ENCODE data around the gene CELSR1.
"Not testable (repeated sequence)": the region's sequence is repeated elsewhere in the genome, so short reads cannot be mapped to it uniquely, and the experiment has no call there.

The CELSR1 gene

GRCh38 chr22:46531581-46532175, 5.7 kb downstream of the CELSR1 start:
- DNase-seq = no peak

- no peak for DNase-seq
Measured at GRCh38 chr22:46528121-46528610, 9.3 kb downstream of the CELSR1 start.

- DNase-seq = no peak
Measured at GRCh38 chr22:46526244-46526839, 11.1 kb downstream of the CELSR1 start.

- DNase-seq = no peak
Measured at GRCh38 chr22:46525389-46526243, 11.8 kb downstream of the CELSR1 start.

GRCh38 chr22:46524203-46524740, 13.1 kb downstream of the CELSR1 start:
- DNase-seq = no peak

GRCh38 chr22:46522797-46523196, 14.6 kb downstream of the CELSR1 start:
- DNase-seq = no peak

- DNase-seq = no peak
Measured at GRCh38 chr22:46521994-46522393, 15.4 kb downstream of the CELSR1 start.

- no peak for DNase-seq
Measured at GRCh38 chr22:46520880-46521279, 16.5 kb downstream of the CELSR1 start.

GRCh38 chr22:46519377-46519776, 18.0 kb downstream of the CELSR1 start:
- DNase-seq = no peak

- no peak for DNase-seq
Measured at GRCh38 chr22:46518542-46519325, 18.7 kb downstream of the CELSR1 start.

GRCh38 chr22:46518038-46518437, 19.4 kb downstream of the CELSR1 start:
- no peak for DNase-seq

GRCh38 chr22:46517255-46517761, 20.1 kb downstream of the CELSR1 start:
- no peak for DNase-seq

GRCh38 chr22:46516638-46517037, 20.8 kb downstream of the CELSR1 start:
- no peak for DNase-seq

- DNase-seq = not testable (repeated sequence)
Measured at GRCh38 chr22:46516112-46516487, 21.3 kb downstream of the CELSR1 start.

GRCh38 chr22:46515208-46516111, 22.0 kb downstream of the CELSR1 start:
- no peak for DNase-seq

- DNase-seq = no peak
Measured at GRCh38 chr22:46514592-46515207, 22.7 kb downstream of the CELSR1 start.

GRCh38 chr22:46513908-46514550, 23.4 kb downstream of the CELSR1 start:
- no peak for DNase-seq

GRCh38 chr22:46512683-46513082, 24.7 kb downstream of the CELSR1 start:
- no peak for DNase-seq

- DNase-seq = no peak
Measured at GRCh38 chr22:46512039-46512370, 25.4 kb downstream of the CELSR1 start.
